Small intestine (tissue), 16 donors: Measurements from ENCODE around the gene CDK5R1. TPM values are rescaled to one million over a fixed set of nuclear protein-coding genes. Genes with fewer than 3 reads are reported as not detected.

Experiments
- DNase-seq, 2 donors: peaks; one replicate each; pipeline versions ENCODE4 v3.0.0 to v3.0.0-alpha.2; 2013
- FAIRE-seq: peaks from 2 replicates; lab custom pipeline; 2012; peaks lifted over from hg19 to GRCh38; lab: Jason Lieb, UNC
- H3K27ac ChIP-seq, 3 donors: one replicate each; pipeline ENCODE4 v1.5.1; 2013; ENCODE audit warnings: low read length in 2 of 3, mild to moderate bottlenecking in 2 of 3, control low read depth in 1 of 3, inconsistent platforms in 1 of 3, low read depth in 1 of 3, moderate library complexity in 1 of 3
- H3K27me3 ChIP-seq, 3 donors: one replicate each; pipeline ENCODE4 v1.6.1; 2013; ENCODE audit warnings: low read length in 3 of 3, inconsistent platforms in 1 of 3; ENCODE audit not compliant: control insufficient read depth in 3 of 3, insufficient read depth in 3 of 3
- H3K36me3 ChIP-seq, 3 donors: one replicate each; pipeline ENCODE4 v1.6.1; 2013; ENCODE audit warnings: low read length in 3 of 3, inconsistent platforms in 1 of 3, low read depth in 1 of 3, mild to moderate bottlenecking in 1 of 3, moderate library complexity in 1 of 3; ENCODE audit not compliant: control insufficient read depth in 3 of 3, insufficient read depth in 2 of 3
- H3K4me1 ChIP-seq, 3 donors: one replicate each; pipeline ENCODE4 v1.6.1; 2013; ENCODE audit warnings: low read length in 2 of 3, inconsistent platforms in 1 of 3, low read depth in 1 of 3, mild to moderate bottlenecking in 1 of 3, moderate library complexity in 1 of 3; ENCODE audit not compliant: control insufficient read depth in 3 of 3, insufficient read depth in 2 of 3
- H3K4me3 ChIP-seq, 3 donors: one replicate each; pipeline ENCODE4 v1.5.1; 2013; ENCODE audit warnings: low read length in 3 of 3, control low read depth in 1 of 3, inconsistent platforms in 1 of 3, low read depth in 1 of 3, mild to moderate bottlenecking in 1 of 3, moderate library complexity in 1 of 3
- H3K9me3 ChIP-seq, 2 donors: one replicate each; pipeline ENCODE4 v1.6.1; 2013; ENCODE audit warnings: low read depth in 1 of 2, low read length in 1 of 2; ENCODE audit not compliant: control insufficient read depth in 2 of 2, insufficient read depth in 1 of 2
- WGBS, 3 donors: extraction: QIAGEN DNeasy Blood & Tissue Kit; methylation state at CpG; one replicate each; pipeline ENCODE4 v1.1.7; 2013; 5-methylcytosine and 5-hydroxymethylcytosine counted together
- long read RNA-seq, 10 donors: transcript quantifications; one replicate each; lab custom pipeline, GENCODE V29; 2026
- polyA plus RNA-seq, 4 donors: library from polyadenylated mRNA; stranded (reverse) in 3 of 4; unstranded in 1 of 4; fragments of 200-250 nt in 3 of 4; fragments of 120-200 nt in 1 of 4; gene quantifications; one replicate each; pipeline versions ENCODE4 v1.2.1 to v1.2.3, GENCODE V29; 2013
- donor health status: healthy with polysubstance abuse.
- donor health status: control.
- donor health status: control.
- donor health status: Bipolar disorder and iron deficiency.
- donor health status: healthy.

CDK5R1 gene
- 1 to 10 TPM in 2 of 4 donors, under 1 TPM in 2; 0.54 to 1.6 (median 0.99) TPM for polyA plus RNA-seq
- long read RNA-seq, donor 1: 0 reads
- long read RNA-seq, donor 2: 0 reads
- long read RNA-seq, donor 3: 0 reads
- long read RNA-seq, donor 4: 0 reads
- long read RNA-seq, donor 5, full-length matches to known transcripts: 1 of 1 reads
- long read RNA-seq, donor 5, partial matches to known transcripts: 0 of 1 reads
- long read RNA-seq, donor 5, other reads (novel, unspliced or antisense): 0 of 1 reads
- long read RNA-seq, donor 6: 0 reads
- long read RNA-seq, donor 7: 0 reads
- long read RNA-seq, donor 8, full-length matches to known transcripts: 1 of 1 reads
- long read RNA-seq, donor 8, partial matches to known transcripts: 0 of 1 reads
- long read RNA-seq, donor 8, other reads (novel, unspliced or antisense): 0 of 1 reads
- long read RNA-seq, donor 9, full-length matches to known transcripts: 1 of 1 reads
- long read RNA-seq, donor 9, partial matches to known transcripts: 0 of 1 reads
- long read RNA-seq, donor 9, other reads (novel, unspliced or antisense): 0 of 1 reads
- long read RNA-seq, donor 10, full-length matches to known transcripts: 3 of 3 reads
- long read RNA-seq, donor 10, partial matches to known transcripts: 0 of 3 reads
- long read RNA-seq, donor 10, other reads (novel, unspliced or antisense): 0 of 3 reads

- Histone ChIP-seq H3K36me3 (peaks cover 0 to 44% (median 0%) of the 10 kb centered on the region in 3 donors), H3K4me3 (peak within 1 kb of the TSS; percentile 43 to 78 (median 60)), H3K9me3 (no peaks in the 10 kb centered on the region), H3K27me3 (no peaks in the 10 kb centered on the region), H3K27ac (peak within 1 kb of the TSS; percentile 17 to 72 (median 56)), H3K4me1 (peaks cover 0 to 4% (median 2%) of the 10 kb centered on the region in 3 donors)
- FAIRE-seq: no peak
- DNase-seq: peak; percentile 70 to 91
- 0 to 1% (median 1%) methylated on average over 38 to 135 of the region's 135 CpGs for WGBS, 3 donors
Observed at GRCh38 chr17:32486701-32487472, at the start of gene CDK5R1. TSS of gene CDK5R1 (plus strand) at chr17:32486993. CDS start at chr17:32487621, 628 bp downstream.

GRCh38 chr17:32440722-32441121 is 46.1 kb upstream of the CDK5R1 start:
- H3K27ac ChIP-seq: no peak overlapping the region
- peaks cover 0 to 2% (median 0%) of the 10 kb centered on the region in 3 donors for H3K4me1 ChIP-seq
- peaks cover 0 to 2% (median 0%) of the 10 kb centered on the region in 3 donors for H3K27me3 ChIP-seq
- DNase-seq: no peak
- no peaks in the 10 kb centered on the region for H3K36me3 ChIP-seq
- H3K9me3 ChIP-seq: no peaks in the 10 kb centered on the region
- H3K4me3 ChIP-seq: no peak overlapping the region
- 20 to 57% (median 54%) methylated on average over 5 of the region's 5 CpGs for WGBS, 3 donors
- no peak for FAIRE-seq

- WGBS, 3 donors: 31 to 49% (median 36%) methylated on average over 2 of the region's 2 CpGs
- FAIRE-seq: no peak
- H3K36me3 ChIP-seq: peaks cover 0 to 1% (median 0%) of the 10 kb centered on the region in 3 donors
Observed at GRCh38 chr17:32441886-32442285, 44.9 kb upstream of the CDK5R1 start.

GRCh38 chr17:32443827-32444300 is 42.9 kb upstream of the CDK5R1 start:
- WGBS, 3 donors: 0 to 8% (median 6%) methylated on average over 29 of the region's 29 CpGs
- peak in 1 of 2 donors; percentile 38 for DNase-seq
- H3K36me3 ChIP-seq: peaks cover 0 to 8% (median 2%) of the 10 kb centered on the region in 3 donors
- peak overlapping the region; percentile 81 to 99 (median 85) for H3K4me3 ChIP-seq
- H3K4me1 ChIP-seq: peaks cover 2 to 6% (median 4%) of the 10 kb centered on the region in 3 donors
- no peak overlapping the region for H3K27ac ChIP-seq
- H3K9me3 ChIP-seq: no peaks in the 10 kb centered on the region
- no peaks in the 10 kb centered on the region for H3K27me3 ChIP-seq
- FAIRE-seq: no peak

More at GRCh38 chr17:32441886-32442285, 44.9 kb upstream of the CDK5R1 start:
- Histone ChIP-seq H3K27me3 (no peaks in the 10 kb centered on the region), H3K9me3 (no peaks in the 10 kb centered on the region), H3K4me3 (no peak overlapping the region), H3K27ac (no peak overlapping the region), H3K4me1 (peaks cover 1 to 6% (median 4%) of the 10 kb centered on the region in 3 donors)
- no peak for DNase-seq

- FAIRE-seq (no peak), DNase-seq (peak; percentile 97 to 98)
- Histone ChIP-seq H3K27ac (peak within 1 kb of the TSS in 2 of 3 donors; percentile 53 to 87), H3K36me3 (peaks cover 0 to 12% (median 2%) of the 10 kb centered on the region in 3 donors), H3K9me3 (no peaks in the 10 kb centered on the region), H3K4me1 (peaks cover 2 to 6% (median 4%) of the 10 kb centered on the region in 3 donors), H3K4me3 (peak within 1 kb of the TSS; percentile 81 to 99 (median 85)), H3K27me3 (no peaks in the 10 kb centered on the region)
- 0% methylated on average over 52 to 74 of the region's 74 CpGs for WGBS, 3 donors
Observed at GRCh38 chr17:32444301-32445073, 42.3 kb upstream of the CDK5R1 start, which contains the start of gene PSMD11. TSS of gene PSMD11 (plus strand) at chr17:32444510. CDS start at chr17:32444524, 14 bp downstream.

- 0% methylated on average over 14 of the region's 14 CpGs for WGBS, 3 donors
- peaks cover 2 to 6% (median 4%) of the 10 kb centered on the region in 3 donors for H3K4me1 ChIP-seq
- H3K9me3 ChIP-seq: no peaks in the 10 kb centered on the region
- DNase-seq (peak in 1 of 2 donors; percentile 57), FAIRE-seq (no peak)
- H3K27ac ChIP-seq: peak overlapping the region in 2 of 3 donors; percentile 53 to 87
- H3K27me3 ChIP-seq: no peaks in the 10 kb centered on the region
- peaks cover 0 to 14% (median 2%) of the 10 kb centered on the region in 3 donors for H3K36me3 ChIP-seq
- peak overlapping the region; percentile 81 to 99 (median 85) for H3K4me3 ChIP-seq
Observed at GRCh38 chr17:32445074-32445415, 41.7 kb upstream of the CDK5R1 start.

- Histone ChIP-seq H3K4me1 (peaks cover 2 to 6% (median 4%) of the 10 kb centered on the region in 3 donors), H3K4me3 (peak overlapping the region; percentile 81 to 99 (median 85)), H3K27me3 (no peaks in the 10 kb centered on the region), H3K36me3 (peaks cover 0 to 16% (median 2%) of the 10 kb centered on the region in 3 donors), H3K27ac (peak overlapping the region in 1 of 3 donors; percentile 87), H3K9me3 (no peaks in the 10 kb centered on the region)
- DNase-seq: no peak
- WGBS, 3 donors: 6 to 12% (median 8%) methylated on average over 6 of the region's 6 CpGs
- no peak for FAIRE-seq
Observed at GRCh38 chr17:32445497-32445896, 41.3 kb upstream of the CDK5R1 start.
